Esophagus muscularis mucosa (tissue), 3 donors: ENCODE results near the gene C3orf62.

Experiments
- EP300 ChIP-seq: sonication (generic); formaldehyde crosslinking; IDR thresholded peaks from one replicate; pipeline ENCODE4 v1.6.1; 2017; ENCODE audit warnings: antibody characterized with exemption
- POLR2AphosphoS5 ChIP-seq, 2 donors: sonication (generic); formaldehyde crosslinking; IDR thresholded peaks; one replicate each; pipeline ENCODE4 v1.6.1; 2017; ENCODE audit warnings: antibody characterized with exemption in 2 of 2

GRCh38 chr3:49263159-49263889 is 13.7 kb downstream of the C3orf62 start:
- TF ChIP-seq POLR2AphosphoS5 (IDR thresholded peaks at IDR 0.05) (peak; percentile 68 to 70), EP300 (no peak)
